Mucosa of gallbladder (tissue), 1 donor: ENCODE measurements around the gene FIP1L1. TPM values are rescaled to one million over a fixed set of nuclear protein-coding genes. Genes with fewer than 3 reads are reported as not detected.

Experiments used
- DNase-seq: peaks from one replicate; pipeline ENCODE4 v3.0.0-alpha.2; 2020; ENCODE audit warnings: low spot score
- total RNA-seq: library from RNA; stranded (reverse); gene quantifications from one replicate; pipeline ENCODE4 v1.2.1, GENCODE V29; 2021
- donor health status: DM: no; HTN: no; CAD: no.

The FIP1L1 gene
- total RNA-seq, 1 donor from 2014 or later: 43.3 TPM

DNA sequence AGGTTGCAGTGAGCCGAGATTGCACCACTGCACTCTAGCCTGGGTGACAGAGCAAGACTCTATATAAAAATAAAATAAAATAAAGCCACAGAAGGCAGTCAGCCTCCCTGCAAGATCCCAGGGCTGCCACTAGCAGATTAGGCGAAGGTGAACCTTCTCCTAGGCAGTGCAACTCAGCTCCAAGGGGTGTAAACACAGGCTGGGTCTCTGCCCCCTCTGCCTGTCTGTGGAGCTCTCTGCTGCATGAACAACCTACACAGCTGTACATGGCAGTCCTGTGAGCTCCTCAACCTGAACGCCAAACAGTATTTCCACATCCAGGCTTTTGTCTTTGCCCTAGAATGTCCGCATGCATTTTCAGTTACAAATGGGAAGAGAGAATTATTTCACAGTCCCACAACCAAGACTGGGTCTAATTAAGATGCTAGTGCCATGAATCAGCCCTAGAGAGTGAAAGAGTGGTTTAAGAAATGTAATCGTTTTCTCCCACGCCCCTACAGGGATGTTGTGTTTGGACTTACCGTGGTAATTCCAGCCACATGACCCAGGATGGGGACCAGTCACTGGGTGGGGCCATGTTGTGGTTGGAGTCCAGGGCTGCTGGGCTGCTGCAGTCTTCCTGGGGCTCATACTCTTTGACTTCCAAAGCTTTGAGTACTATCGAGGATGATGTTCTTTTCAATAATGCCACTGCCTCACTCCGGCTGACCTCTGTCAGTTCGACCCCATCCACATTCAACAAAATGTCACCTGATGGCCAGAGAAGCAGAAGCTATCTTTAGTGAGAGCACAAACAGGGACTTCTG lies 99.0 kb downstream of the FIP1L1 start:
- DNase-seq: no peak

DNA sequence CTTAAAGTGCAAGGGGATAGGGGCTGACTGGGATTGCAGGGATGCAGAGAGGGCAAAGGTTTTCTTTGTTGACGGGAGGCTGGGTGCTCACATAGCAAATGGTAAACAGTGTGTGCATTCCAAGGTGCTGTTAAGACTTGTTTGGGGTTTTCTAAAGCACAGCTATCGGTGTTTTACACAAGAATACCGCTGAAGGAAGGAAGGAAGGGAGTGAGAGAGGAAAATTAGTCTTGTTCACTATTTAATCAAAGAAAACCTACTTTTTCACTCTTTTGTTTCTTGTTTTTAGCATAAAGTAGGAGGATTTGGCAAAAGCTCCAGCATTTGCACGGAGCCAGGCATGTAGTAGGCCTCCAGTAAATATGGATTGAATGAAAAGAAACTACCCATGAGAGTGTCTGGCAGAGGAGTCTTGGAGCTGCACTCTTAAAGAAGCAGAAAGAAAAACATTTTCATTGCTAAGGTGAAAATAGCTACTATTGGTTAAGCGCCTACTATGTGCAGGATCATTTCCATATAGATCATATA lies 99.7 kb downstream of the FIP1L1 start:
- DNase-seq: no peak

DNA sequence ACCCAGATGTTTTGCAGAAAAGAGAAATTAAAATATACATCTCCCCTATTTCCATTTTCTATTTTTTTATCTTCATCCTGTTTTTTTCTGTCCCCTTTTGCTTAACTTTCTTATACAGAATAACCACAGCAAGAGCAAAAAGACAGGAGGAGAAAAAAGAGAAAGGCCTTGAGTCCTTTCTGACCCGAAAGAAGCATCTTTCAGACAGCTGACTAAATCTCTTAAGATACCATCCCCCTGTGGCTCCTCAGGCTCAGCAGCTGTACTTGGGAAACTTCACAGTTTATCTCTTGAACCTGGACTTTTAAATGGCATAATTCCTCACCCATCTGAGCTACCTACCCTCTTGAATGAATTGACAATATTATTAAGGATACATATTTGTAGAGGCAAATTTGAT lies 100.2 kb downstream of the FIP1L1 start:
- no peak for DNase-seq

DNA sequence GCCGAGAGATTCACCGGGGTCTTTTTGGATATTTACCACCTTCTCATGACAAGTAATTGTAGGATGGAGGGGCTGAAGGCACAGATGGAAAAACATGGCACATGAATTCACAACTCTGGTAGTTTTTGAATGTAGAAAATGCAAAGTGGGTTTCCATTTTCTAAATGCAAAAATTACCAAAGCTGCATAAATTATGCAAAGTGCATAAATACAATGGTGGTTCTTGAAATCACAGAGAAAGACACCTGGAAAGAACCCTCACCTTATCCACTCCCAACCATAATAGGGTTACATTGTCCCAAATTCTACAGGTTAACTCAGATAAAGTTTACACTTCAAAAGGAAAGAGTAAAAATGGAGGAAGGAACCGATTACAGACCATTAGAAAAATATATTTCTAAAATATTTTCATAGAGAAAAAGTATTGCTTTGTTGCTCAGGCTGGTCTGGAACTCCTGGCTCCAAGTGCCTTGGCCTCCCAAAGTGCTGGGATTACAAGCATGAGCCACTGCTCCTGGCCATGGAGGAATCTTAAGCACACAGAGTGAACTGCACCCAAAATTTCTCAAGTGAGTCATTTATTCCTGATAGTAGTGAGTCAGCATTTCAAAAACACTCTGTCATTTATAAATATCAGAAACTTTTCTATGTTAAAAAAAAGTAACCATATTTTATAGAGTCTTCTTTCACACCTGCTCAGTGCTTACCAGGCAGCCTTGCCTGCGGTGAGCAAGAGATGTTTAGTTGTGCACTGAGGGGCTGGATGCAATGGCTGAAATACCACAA lies 101.4 kb downstream of the FIP1L1 start:
- no peak for DNase-seq

DNA sequence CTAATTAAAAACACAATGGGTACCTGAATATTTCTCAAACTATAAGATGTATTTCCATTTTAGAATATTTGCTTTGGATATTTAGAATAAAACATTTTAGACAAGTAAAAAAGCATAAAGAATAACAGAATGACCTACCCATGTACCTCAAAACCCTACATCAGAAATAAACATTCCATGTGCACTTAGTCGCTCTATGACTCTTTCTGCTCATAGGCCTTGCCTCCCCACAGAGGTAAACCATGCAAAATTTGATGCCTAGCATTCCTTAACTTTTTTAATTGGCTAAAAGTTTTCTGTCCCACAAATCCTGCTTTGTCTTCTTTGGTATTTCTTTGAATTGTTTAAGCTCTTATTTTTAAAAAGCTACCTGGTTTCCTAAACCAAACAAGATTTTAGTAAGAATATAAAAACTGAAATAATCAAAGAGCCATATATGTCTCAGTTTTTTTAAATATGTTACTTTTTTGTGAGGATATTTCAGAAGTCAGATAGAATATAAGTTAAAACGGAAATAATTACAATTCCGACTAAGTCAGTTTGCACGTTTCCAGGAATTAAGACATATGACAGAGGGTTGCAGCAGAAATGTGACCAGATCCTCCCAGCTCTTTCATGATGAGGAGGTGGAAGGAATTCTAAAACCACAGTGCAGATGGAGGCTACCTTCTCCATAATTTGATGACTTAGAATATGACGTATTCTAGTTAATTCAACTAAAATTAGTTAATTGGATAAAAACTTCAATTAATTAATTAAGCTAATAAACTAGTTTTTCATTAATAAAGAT lies 102.5 kb downstream of the FIP1L1 start:
- DNase-seq: no peak

DNA sequence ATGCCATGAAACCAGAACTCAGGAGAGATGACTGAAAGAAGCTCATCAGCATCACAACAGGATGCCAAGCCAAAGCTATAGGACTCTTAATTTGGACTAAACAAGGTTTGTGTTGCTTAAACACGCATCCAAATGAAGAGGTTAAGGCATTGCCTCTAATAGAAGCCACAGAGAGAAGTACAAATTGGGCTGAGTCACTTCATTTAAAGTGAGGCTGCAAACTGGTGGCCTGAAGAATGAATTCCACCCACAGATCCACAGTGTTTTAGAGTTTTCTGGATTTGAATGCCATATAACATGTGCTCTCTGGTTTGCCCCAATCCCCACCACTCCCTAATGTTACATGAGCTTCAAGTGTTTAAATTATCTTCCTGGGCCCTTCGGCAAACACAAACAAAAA lies 103.5 kb downstream of the FIP1L1 start:
- no peak for DNase-seq

DNA sequence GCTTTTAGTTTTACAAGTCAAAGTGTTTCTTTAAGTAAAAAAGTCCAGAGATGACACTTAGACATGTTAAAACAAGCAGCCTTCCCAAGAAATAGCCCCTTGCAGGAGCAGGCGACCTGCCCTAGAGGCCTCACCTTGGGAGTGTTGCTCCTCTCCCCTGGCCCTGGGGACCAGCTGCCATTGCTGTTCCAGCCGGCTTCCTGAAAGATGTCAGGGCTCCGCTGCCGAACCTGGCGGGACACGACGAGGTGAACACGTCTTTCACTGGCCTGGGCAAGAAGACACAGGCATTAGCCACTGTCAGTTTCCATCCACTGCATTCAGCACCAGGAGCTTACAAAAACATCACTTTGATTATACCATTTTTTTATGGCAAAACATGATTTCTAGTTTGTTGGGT lies 104.1 kb downstream of the FIP1L1 start:
- no peak for DNase-seq

DNA sequence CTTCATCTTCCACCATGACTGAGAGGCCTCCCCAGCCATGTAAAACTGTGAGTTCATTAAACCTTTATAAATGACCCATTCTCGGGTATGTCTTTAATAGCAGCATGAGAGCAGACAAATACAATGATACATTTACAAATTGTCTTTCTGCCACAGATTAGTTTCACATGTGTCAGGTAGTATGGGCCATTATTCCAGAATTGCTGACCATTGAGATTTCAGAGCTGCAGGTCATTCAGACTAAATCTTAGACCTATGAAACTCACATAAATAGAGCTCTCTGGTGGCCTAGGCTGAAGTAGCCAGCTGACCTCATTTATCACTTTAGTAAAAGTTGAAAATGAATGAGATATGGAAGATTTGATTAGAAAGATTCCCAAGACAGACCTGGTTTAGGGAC lies 105.8 kb downstream of the FIP1L1 start:
- DNase-seq: no peak

DNA sequence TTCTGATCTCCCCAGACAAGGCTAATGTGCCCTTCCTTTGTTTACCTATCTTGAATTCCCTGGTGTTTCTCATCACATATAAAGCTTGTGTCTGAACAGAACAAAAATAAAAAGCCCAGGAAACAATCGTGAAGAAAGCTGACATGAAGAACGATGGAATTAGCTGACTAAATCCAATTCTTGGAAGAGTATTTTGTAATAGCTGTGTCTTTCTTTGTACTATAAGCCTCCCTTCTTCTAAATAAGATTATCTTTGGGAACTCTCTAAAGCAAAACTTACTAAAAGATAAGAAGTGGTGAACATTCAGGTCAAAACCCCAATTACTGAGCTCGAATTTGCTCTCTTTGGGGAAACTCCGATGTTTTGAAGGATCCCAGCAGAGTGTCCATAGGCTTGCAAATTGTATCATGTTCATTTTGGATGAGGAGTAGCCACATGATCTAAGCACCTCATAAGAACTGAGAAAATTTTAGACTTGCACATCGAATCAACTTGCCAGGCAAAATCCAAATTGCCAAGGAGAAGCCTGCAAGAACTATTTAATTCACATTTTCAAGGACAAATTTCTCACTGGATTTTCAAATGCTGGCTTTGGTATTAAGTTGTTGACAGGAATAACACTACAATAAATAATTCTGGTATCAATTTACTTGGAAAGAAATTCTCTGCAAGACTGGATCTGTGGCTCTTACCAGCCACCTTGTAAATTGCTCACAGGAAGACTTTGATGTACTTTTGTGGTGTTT lies 107.6 kb downstream of the FIP1L1 start:
- DNase-seq: no peak

DNA sequence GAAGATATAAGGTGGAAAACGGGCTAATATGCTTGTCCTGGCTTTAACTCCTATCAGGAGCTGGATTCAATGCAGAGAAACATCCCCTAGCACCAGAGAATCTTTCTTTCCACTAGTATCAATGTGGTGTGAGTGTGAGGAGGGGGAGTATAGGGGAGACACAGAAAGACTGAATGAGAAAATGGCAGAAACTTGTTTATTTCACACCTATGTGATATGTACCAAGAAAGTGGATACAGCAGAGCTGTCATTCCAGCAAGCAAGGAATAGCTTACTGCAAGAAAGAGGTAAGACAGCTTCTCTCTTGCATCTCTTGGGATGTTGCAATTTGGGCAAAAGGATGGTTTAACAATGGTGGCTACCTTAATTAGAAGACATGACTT lies 108.2 kb downstream of the FIP1L1 start:
- DNase-seq: no peak

DNA sequence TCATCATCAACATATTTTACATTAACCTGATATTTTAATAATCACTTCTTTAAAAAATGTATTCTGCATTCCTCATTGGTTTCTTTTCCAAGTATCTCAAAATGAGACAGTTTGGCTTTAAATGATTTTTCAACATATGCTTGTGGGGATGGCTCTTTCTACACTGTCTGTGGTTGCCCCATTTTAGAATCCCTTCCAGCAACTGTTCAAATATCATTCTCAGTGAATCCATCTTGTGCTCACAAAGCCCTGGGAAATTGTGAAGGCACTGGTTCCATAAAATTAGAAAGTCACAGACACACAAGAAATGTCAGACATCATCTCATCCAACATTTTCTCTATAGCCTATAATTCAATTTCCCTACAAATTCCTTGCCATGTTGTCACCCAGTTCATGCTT lies 110.3 kb downstream of the FIP1L1 start:
- no peak for DNase-seq

DNA sequence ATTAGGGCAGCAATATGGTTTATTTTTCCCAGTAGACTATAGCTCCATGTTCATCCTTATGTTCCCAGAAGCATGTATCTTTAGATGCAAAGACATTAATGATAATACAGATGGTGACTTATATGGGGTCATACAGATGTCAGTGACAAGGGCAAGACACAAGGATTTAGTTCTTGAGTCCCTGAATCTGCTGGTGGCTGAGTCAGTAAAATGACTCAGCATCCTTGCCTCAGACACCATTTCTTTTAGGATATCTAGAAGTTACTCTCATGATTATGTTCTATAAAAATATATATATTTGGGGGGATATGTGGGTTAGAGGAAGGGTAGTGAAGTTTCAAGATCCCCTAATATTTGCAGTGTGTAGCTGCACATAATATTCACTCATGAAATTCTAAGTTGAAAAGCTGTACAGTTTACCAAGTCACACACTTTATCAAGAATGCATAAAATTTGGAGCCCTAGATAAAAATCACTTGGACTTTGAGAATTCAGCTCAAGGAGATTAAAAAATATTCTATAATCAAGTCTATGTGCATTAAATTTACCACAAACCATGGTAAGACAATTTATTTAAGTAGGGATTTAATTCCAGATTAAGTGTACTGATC lies 111.9 kb downstream of the FIP1L1 start:
- DNase-seq: no peak

DNA sequence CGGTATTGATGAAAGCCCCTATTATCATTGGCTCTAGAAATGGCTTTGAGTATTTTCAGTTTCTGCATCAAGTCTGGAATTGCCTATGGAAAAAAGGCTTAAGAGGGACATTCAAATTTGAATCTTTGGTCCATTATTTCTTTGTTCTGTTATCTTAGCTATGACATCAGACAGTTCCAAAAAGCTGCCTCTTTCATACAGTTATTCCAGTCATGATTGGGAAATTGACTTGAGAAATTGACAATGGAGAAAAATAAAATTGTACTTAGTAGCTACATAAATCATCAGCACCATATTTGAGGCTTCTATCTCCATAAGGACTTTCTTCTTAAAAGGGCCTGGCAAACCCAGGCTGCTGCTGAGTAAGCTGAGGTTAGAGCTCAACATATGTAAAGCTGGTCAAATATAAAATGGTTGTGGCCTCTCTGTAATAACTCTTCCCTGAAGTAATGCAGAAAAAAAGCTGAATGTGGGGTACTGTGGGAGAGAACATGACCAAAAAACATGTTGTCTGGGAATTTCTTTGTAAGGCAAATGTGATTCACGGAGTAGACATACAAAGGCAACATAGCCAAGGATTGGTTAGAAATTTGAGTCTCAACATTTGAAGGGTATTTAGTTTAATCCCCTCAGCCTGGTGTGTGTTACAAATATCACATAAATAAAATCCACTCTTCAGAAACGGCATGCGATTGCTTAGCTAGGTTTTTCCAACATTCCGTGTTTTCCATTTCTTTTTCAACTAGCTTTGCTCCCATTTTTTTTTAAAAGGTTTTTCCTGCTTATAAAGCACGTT lies 112.9 kb downstream of the FIP1L1 start:
- no peak for DNase-seq

DNA sequence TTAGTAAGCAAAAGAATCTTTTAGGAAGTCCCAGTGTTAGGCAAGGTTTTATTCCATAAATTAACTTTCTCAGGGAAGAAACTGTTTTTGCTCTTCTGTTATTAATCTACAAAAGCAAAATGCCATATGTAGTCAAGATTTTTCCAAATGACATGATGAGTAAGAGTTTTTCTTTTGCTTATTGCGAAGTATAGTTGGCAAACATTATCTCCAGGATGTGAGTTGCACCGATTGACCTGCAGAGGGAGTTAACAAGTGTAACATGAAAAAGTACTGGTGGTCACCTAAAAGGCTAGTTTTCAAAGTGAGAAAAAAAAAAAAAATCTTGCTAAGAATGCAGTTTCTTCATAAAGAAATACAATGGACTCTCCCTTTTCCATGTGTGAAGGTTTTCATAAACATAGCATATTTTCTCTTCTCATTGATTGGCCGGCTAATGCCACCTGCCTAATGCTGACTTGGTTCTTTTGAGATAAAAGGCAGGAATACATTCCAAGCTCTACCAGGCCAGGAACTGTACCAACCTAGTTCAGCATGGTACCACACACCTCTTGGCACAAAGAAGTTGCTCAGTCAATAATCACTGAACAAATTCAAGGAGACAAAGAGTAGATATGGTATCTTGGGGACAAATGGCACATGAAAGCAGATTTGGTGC lies 113.7 kb downstream of the FIP1L1 start:
- peak; percentile 35 for DNase-seq

DNA sequence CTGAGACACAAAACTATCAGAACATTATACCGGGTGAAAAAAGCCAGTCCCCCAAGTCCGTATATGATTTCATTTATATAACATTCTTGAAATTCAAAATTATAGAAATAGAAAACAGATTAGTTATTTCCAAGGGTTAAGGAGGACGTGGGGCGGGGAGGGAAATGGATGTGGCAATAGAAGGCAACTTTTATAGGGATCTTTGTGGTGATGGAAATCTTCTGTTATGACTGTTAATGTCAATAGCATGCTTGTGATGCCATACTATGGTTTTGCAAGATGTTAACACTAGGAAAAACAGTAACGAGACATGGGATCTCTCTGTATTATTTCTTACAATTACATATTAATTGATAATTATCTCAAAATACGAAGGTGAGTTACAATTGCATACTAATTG lies 117.4 kb downstream of the FIP1L1 start:
- DNase-seq: no peak

DNA sequence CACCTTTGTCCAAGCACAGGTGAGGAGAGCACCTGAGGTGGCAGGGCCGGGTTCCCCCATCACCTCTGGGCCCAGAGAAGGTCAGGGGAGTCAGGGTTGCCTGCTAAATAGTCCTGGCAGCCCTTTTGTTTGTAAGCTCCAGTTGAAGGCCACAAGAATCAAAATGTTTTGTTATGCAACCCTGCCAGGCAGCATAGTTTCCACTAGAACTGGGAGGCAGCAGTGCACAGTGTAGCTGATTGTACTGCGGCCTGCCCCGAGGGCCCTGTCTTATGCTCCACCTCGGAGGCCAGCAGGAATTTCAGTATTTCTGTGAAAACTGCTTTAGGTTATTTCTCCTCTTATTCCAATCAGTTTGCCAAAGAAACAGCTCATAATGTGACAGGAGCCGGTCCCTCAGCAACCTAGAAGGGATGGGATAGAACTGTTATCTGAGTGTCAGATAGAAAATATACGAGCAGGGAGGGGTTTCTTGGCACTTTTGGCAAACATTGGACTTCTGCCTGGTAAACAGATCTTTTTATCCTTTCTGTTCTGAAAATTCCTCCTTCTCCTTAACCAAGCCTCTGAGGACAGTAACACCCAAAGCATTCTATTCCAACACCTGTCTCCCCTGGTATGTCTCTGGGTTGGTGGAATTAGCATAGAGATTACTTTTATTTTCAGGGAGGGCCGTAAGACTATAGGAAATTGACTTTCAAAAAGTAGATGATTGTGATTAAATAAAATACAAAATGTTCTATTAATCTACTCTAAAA lies 120.2 kb downstream of the FIP1L1 start:
- peak; percentile 21 for DNase-seq

DNA sequence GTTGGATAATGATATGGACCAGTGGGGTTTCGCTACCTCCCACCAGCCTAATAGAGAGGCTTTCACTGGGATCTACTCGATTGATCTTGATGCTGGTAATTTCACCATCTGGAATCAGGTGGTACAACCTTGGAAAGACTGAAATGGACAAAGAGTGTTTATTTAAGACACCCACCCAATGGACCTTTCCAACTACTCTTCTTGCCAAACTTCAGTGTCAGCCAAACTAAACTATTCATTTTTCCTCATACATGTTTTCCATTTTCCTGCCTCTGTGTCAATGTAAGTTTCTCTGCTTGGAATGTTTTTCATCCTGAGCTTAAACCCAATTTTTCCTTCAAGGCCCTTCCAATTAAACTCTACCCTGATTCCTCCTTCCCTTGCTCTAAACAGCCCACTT lies 121.3 kb downstream of the FIP1L1 start:
- DNase-seq: no peak

DNA sequence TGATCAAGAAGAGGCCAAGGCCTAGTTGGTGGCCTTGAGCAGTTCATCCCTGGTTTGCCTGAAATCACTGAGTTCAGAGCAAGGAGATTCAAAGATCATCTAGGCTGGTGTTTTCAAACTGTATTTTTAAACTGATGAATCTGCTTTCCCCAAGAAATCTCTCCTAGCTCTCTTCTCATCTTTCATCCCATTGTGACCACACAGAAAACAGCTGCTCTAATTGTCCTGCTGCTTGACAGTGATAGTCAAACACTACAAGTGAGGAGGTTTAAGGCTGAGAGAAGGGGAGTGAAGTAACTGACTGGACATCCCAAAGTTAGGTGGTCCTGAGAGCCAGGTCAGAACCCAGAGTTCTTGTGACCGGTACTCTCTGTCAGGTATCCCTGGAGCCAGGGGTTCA lies 122.3 kb downstream of the FIP1L1 start:
- DNase-seq: no peak

DNA sequence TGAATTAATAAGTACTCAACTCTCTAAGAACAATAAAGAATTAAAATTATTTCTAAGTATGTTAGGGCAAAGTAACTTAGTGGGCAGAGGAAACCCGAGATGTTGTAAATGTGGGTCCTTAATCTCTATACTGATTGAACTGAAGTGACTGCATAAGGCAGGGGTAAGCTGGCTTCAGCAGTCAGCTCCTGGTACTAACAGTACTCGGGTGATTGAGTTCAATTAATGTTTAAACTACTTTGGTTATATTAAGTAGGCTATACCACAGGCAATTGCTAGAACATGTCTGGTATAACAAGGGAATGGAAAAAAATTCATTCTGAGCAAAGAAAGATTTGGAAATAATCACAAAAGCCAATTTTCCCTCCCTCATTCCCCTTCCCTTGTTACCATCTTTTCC lies 123.1 kb downstream of the FIP1L1 start:
- peak; percentile 21 for DNase-seq
